Mesodermal cell (in vitro differentiated cells): ENCODE measurements around the gene PDE2A.
"Not testable (repeated sequence)": the region's sequence is repeated elsewhere in the genome, so short reads cannot be mapped to it uniquely, and the experiment has no call there.

ENCODE experiments used
- H3K27ac ChIP-seq: 2 replicates; pipeline ENCODE4 v1.7.0; 2013; ENCODE audit warnings: mild to moderate bottlenecking, low read depth, low read length, moderate library complexity; ENCODE audit not compliant: severe bottlenecking
- H3K36me3 ChIP-seq: 2 replicates; pipeline ENCODE4 v1.7.1; 2013; ENCODE audit warnings: mild to moderate bottlenecking, low read length, moderate library complexity; ENCODE audit not compliant: control insufficient read depth, insufficient read depth
- H3K4me1 ChIP-seq: one replicate; pipeline ENCODE4 v1.7.1; 2013; ENCODE audit warnings: mild to moderate bottlenecking, low read length; ENCODE audit not compliant: insufficient read depth, control insufficient read depth, poor library complexity, severe bottlenecking
- H3K4me3 ChIP-seq: 2 replicates; pipeline ENCODE4 v1.7.0; 2013; ENCODE audit warnings: low read length, control low read depth, mild to moderate bottlenecking; ENCODE audit not compliant: insufficient read depth, poor library complexity, severe bottlenecking; ENCODE audit errors: extremely low read depth
- H3K9me3 ChIP-seq: 2 replicates; pipeline ENCODE4 v1.7.1; 2013; ENCODE audit warnings: mild to moderate bottlenecking, low read length, moderate library complexity; ENCODE audit not compliant: control insufficient read depth
- WGBS, 2 experiments: methylation state at CpG; one replicate each; pipeline ENCODE4 v1.1.5; 2013; ENCODE audit warnings: missing lambda C conversion rate in 2 of 2; ENCODE audit not compliant: insufficient coverage in 2 of 2; 5-methylcytosine and 5-hydroxymethylcytosine counted together

The PDE2A gene

GRCh38 chr11:72572540-72572939, 101.7 kb downstream of the PDE2A start:
- H3K9me3 ChIP-seq, H3K4me3 ChIP-seq, H3K36me3 ChIP-seq: not testable (repeated sequence)
- Histone ChIP-seq H3K4me1 (peaks cover 36% of the 10 kb centered on the region), H3K27ac (peak overlapping the region; percentile 93)
- 59 to 63% methylated on average over 2 to 3 of the region's 4 CpGs for WGBS, 2 experiments

DNA sequence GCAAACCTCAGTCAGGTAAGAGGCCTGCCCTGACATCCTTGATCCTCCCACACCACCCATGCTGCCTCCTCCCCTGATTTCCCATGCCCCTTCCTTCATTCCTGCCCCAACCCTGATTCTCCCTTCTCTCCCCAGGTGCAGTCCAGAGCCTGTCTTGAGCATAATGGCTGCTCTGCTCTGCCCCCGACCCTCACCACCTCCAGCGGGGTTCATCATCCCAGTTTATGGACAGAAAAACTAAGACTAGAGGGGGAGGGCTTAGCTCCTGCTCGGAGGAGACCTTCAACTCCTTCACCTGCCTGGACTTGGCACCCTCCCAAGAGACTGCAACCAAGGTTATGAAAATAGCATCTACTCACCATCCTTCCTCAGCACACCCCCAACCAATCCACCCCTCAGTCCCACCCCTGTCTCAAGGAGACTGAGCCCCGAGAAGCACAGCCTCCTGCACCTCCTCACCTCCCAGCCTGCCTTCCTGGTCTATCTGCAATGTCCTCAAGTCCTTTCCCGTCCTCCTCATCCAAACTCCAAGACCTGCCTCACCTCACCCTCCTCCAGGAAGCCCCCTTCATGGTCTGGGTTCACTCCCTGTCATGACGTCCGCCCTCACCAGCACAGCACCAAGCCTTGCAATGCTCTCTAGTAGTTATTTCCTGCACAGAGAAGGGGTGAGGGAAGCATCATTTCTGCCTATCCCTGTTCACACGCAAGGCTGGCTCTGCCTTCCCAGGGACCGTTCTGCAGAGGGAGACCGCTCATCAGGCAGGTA, 103.1 kb downstream of the PDE2A start:
- H3K27ac ChIP-seq, result peak overlapping the region; percentile 69
- H3K4me1 ChIP-seq, result peaks cover 36% of the 10 kb centered on the region
- no peaks in the 10 kb centered on the region for H3K9me3 ChIP-seq
- H3K4me3 ChIP-seq, result peak overlapping the region; percentile 2
- H3K36me3 ChIP-seq, result no peaks in the 10 kb centered on the region
- 88 to 100% methylated on average over 6 to 8 of the region's 10 CpGs for WGBS, 2 experiments

GRCh38 chr11:72569966-72570892, 104.0 kb downstream of the PDE2A start:
- no peaks in the 10 kb centered on the region for H3K36me3 ChIP-seq
- H3K27ac ChIP-seq, result peak overlapping the region; percentile 69
- no peak overlapping the region for H3K4me3 ChIP-seq
- H3K4me1 ChIP-seq, result peaks cover 36% of the 10 kb centered on the region
- 61 to 64% methylated on average over 3 to 4 of the region's 4 CpGs for WGBS, 2 experiments
- no peaks in the 10 kb centered on the region for H3K9me3 ChIP-seq

- 85 to 93% methylated on average over 5 of the region's 6 CpGs for WGBS, 2 experiments
- no peak overlapping the region for H3K27ac ChIP-seq
- peaks cover 34% of the 10 kb centered on the region for H3K4me1 ChIP-seq
- no peaks in the 10 kb centered on the region for H3K9me3 ChIP-seq
- no peak overlapping the region for H3K4me3 ChIP-seq
- H3K36me3 ChIP-seq, result no peaks in the 10 kb centered on the region
Observed at GRCh38 chr11:72568861-72569260, 105.4 kb downstream of the PDE2A start.

GRCh38 chr11:72562431-72562830, 111.8 kb downstream of the PDE2A start:
- Histone ChIP-seq H3K4me3 (no peak overlapping the region), H3K36me3 (no peaks in the 10 kb centered on the region), H3K9me3 (no peaks in the 10 kb centered on the region), H3K4me1 (no peaks in the 10 kb centered on the region), H3K27ac (no peak overlapping the region)
- WGBS, 2 experiments, result 81 to 89% methylated on average over 3 of the region's 3 CpGs

DNA sequence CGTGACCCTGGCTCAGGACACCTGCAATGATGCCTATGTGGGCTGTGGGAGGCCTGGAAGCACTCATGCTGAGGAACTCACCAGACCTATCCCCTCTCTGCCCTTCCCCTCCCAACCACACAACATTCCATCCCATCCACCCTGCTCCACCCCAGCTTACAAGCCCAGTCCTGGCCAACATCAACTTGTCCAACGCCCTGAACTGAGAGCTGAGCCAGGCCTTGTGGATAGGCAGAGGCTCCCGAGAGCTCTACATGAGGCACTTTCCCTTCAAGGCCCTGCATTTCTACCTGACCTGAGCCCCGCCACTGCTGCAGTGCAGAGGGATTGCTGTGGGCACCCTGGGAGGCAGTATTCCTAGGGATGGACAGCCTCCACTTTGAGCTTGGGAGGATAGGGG, 112.4 kb downstream of the PDE2A start:
- H3K4me1 ChIP-seq, result no peaks in the 10 kb centered on the region
- no peak overlapping the region for H3K4me3 ChIP-seq
- H3K9me3 ChIP-seq, result no peaks in the 10 kb centered on the region
- H3K36me3 ChIP-seq, result no peaks in the 10 kb centered on the region
- no peak overlapping the region for H3K27ac ChIP-seq
- WGBS, 2 experiments, result 96% methylated on average over 4 of the region's 4 CpGs

DNA sequence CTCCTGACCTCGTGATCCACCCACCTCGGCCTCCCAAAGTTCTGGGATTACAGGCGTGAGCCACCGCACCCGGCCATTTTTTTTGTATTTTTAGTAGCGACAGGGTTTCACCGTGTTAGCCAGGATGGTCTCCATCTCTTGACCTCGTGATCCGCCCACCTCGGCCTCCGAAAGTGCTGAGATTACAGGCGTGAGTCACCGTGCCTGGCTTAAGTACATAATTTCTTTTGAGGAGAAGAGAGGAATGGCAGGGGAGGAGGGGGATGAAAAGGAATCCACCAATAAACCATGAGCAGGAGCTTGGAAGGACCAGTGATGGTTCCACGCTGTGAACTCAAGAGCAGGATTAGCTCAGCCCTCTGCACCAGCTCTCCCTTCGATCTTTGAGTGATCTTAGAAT, 113.4 kb downstream of the PDE2A start:
- 87 to 94% methylated on average over 13 to 15 of the region's 15 CpGs for WGBS, 2 experiments
- not testable (repeated sequence) for H3K9me3 ChIP-seq, H3K36me3 ChIP-seq, H3K4me3 ChIP-seq, H3K27ac ChIP-seq, H3K4me1 ChIP-seq

DNA sequence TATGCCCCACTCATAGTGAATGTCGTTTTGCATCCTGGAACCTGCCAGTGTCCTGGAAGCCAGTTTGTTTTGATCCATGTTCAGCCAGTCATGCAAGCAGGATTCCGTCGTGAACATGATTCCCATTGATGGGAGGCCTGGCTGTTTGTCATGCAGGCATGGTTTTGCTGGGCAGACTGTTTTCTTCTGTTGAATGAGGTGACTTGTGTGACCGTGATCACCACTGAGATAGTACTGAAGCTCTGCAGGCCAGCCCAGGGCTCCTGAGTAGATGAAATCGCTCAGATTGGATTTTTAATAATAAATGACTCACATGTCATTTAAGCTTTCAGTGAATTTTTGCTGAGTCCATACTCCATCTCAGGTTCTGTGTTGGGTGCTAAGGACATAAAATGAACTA, 117.8 kb downstream of the PDE2A start:
- WGBS, 2 experiments, result 67 to 100% methylated on average over 2 to 3 of the region's 5 CpGs
- Histone ChIP-seq H3K36me3 (no peaks in the 10 kb centered on the region), H3K27ac (no peak overlapping the region), H3K4me3 (no peak overlapping the region), H3K9me3 (no peaks in the 10 kb centered on the region), H3K4me1 (no peaks in the 10 kb centered on the region)

- not testable (repeated sequence) for H3K36me3 ChIP-seq, H3K4me3 ChIP-seq, H3K27ac ChIP-seq, H3K9me3 ChIP-seq, H3K4me1 ChIP-seq
- WGBS, 2 experiments, result 92 to 95% methylated on average over 1 to 3 of the region's 3 CpGs
Observed at GRCh38 chr11:72555014-72555522, 119.2 kb downstream of the PDE2A start.

GRCh38 chr11:72553706-72554105, 120.5 kb downstream of the PDE2A start:
- Histone ChIP-seq H3K4me3 (no peak overlapping the region), H3K36me3 (no peaks in the 10 kb centered on the region), H3K9me3 (no peaks in the 10 kb centered on the region), H3K27ac (no peak overlapping the region), H3K4me1 (no peaks in the 10 kb centered on the region)
- WGBS, 2 experiments, result 70 to 97% methylated on average over 3 of the region's 3 CpGs
